SK-N-SH (cell line): Measurements from ENCODE around the gene PLD2. TPM values are rescaled to one million over a fixed set of nuclear protein-coding genes. Genes with fewer than 3 reads are reported as not detected.
A peak's percentile ranks its signal among the peaks of the same experiment; 100 is the strongest.

Source experiments
- CTCF ChIA-PET: fragments of 300-600, 350-600 bp; formaldehyde crosslinking; extraction: SDS; loops from one replicate; lab custom pipeline; 2021; lab: Yijun Ruan, JAX
- POLR2A ChIA-PET: fragments of 350-600 bp; sonication (Branson Sonifier 250); formaldehyde crosslinking; extraction: SDS; loops from one replicate; lab custom pipeline; 2020; ENCODE audit warnings: antibody characterized with exemption, inconsistent platforms; lab: Yijun Ruan, JAX
- DNase-seq: peaks from one replicate; pipeline ENCODE4 v3.0.0; 2012
- H2AFZ ChIP-seq: fragments of 200-600 bp; sonication (generic); 2 replicates; pipeline ENCODE4 v1.8.1; 2016; ENCODE audit warnings: antibody characterized with exemption, mild to moderate bottlenecking, low read depth
- H3F3A ChIP-seq: fragments of 200-600 bp; sonication (generic); replicated peaks from 2 replicates; pipeline ENCODE3; 2016; ENCODE audit warnings: antibody characterized with exemption, mild to moderate bottlenecking; ENCODE audit not compliant: insufficient read depth
- H3K27ac ChIP-seq, 2 experiments: fragments of 200-500 bp in 1 of 2; fragments of 200-600 bp in 1 of 2; sonication (Bioruptor generic) in 1 of 2; sonication (generic), shearing (Covaris generic) in 1 of 2; 2 replicates each; pipeline versions ENCODE4 v1.5.1 to v1.6.1; 2014 to 2016; ENCODE audit warnings: low read depth in 2 of 2, inconsistent platforms in 1 of 2, low read length in 1 of 2, mild to moderate bottlenecking in 1 of 2, mixed read lengths in 1 of 2
- H3K27me3 ChIP-seq: fragments of 200-600 bp; sonication (generic), shearing (Covaris generic); 2 replicates; pipeline ENCODE4 v1.6.1; 2016; ENCODE audit warnings: mixed run types; ENCODE audit not compliant: insufficient read depth
- H3K36me3 ChIP-seq, 2 experiments: fragments of 200-500 bp in 1 of 2; fragments of 200-600 bp in 1 of 2; sonication (Bioruptor generic) in 1 of 2; sonication (generic) in 1 of 2; replicated peaks in 1 of 2; 2 replicates each; pipeline versions ENCODE3 to v1.5.1; 2014 to 2016; ENCODE audit warnings: low read length in 1 of 2, mild to moderate bottlenecking in 1 of 2; ENCODE audit not compliant: insufficient read depth in 2 of 2, control insufficient read depth in 1 of 2
- H3K4me1 ChIP-seq, 2 experiments: fragments of 200-500 bp in 1 of 2; fragments of 200-600 bp in 1 of 2; sonication (Bioruptor generic) in 1 of 2; sonication (generic), shearing (Covaris generic) in 1 of 2; 2 replicates each; pipeline versions ENCODE4 v1.5.1 to v1.6.1; 2014 to 2016; ENCODE audit warnings: low read depth in 1 of 2, low read length in 1 of 2, mixed run types in 1 of 2; ENCODE audit not compliant: insufficient read depth in 2 of 2, control insufficient read depth in 1 of 2
- H3K4me2 ChIP-seq: fragments of 200-600 bp; sonication (generic), shearing (Covaris generic); 2 replicates; pipeline ENCODE4 v1.6.1; 2017; ENCODE audit warnings: mixed run types
- H3K4me3 ChIP-seq, 2 experiments: fragments of 200-500 bp in 1 of 2; fragments of 200-600 bp in 1 of 2; sonication (Bioruptor generic) in 1 of 2; sonication (generic), shearing (Covaris generic) in 1 of 2; 2 replicates each; pipeline versions ENCODE4 v1.5.1 to v1.8.1; 2014 to 2016; ENCODE audit warnings: low read depth in 2 of 2, inconsistent platforms in 1 of 2, low read length in 1 of 2, mild to moderate bottlenecking in 1 of 2, mixed read lengths in 1 of 2, moderate library complexity in 1 of 2
- H3K79me2 ChIP-seq: fragments of 200-600 bp; sonication (generic); 2 replicates; pipeline ENCODE4 v1.8.1; 2017; ENCODE audit warnings: mild to moderate bottlenecking; ENCODE audit not compliant: insufficient read depth
- H3K9ac ChIP-seq: fragments of 200-600 bp; sonication (generic); 2 replicates; pipeline ENCODE4 v1.6.1; 2017; ENCODE audit warnings: mixed run types
- H3K9me2 ChIP-seq: fragments of 200-600 bp; sonication (generic); 2 replicates; pipeline ENCODE4 v1.6.1; 2017; ENCODE audit warnings: mixed run types
- H3K9me3 ChIP-seq: fragments of 200-600 bp; sonication (generic); 2 replicates; pipeline ENCODE4 v1.6.1; 2017; ENCODE audit warnings: mixed run types, mild to moderate bottlenecking, moderate library complexity
- H4K20me1 ChIP-seq: fragments of 200-600 bp; sonication (generic); 2 replicates; pipeline ENCODE4 v1.6.1; 2017; ENCODE audit warnings: mild to moderate bottlenecking, mixed run types; ENCODE audit not compliant: insufficient read depth
- ELF1 ChIP-seq: IDR thresholded peaks from 2 replicates; pipeline ENCODE4 v1.4.0; 2012
- EZH2phosphoT487 ChIP-seq: fragments of 200-600 bp; sonication (generic); IDR thresholded peaks from 2 replicates; pipeline ENCODE4 v1.6.1; 2017; ENCODE audit warnings: low read depth, mixed run types, mild to moderate bottlenecking, antibody characterized with exemption, moderate library complexity, borderline replicate concordance
- GATA2 ChIP-seq: sonication (generic); formaldehyde crosslinking; IDR thresholded peaks from 2 replicates; pipeline ENCODE4 v1.5.0; 2020; ENCODE audit warnings: mild to moderate bottlenecking, missing genetic modification reagents
- JUND ChIP-seq: IDR thresholded peaks from 2 replicates; pipeline ENCODE4 v1.4.0; 2012
- POLR2AphosphoS5 ChIP-seq: IDR thresholded peaks from 2 replicates; pipeline ENCODE4 v1.6.1; 2012; ENCODE audit warnings: low read depth, low read length
- RFX5 ChIP-seq: IDR thresholded peaks from 2 replicates; pipeline ENCODE4 v1.6.1; 2012; ENCODE audit warnings: mild to moderate bottlenecking, improper control_type of control experiment, low read length
- RXRA ChIP-seq: IDR thresholded peaks from 2 replicates; pipeline ENCODE4 v1.4.0; 2012; ENCODE audit warnings: low read depth, mild to moderate bottlenecking, borderline replicate concordance
- SMC3 ChIP-seq: IDR thresholded peaks from 2 replicates; pipeline ENCODE4 v1.6.1; 2012; ENCODE audit warnings: low read depth, low read length, improper control_type of control experiment
- TAF1 ChIP-seq: IDR thresholded peaks from 2 replicates; pipeline ENCODE4 v1.6.1; 2012; ENCODE audit warnings: low read depth, mild to moderate bottlenecking, low read length, moderate library complexity, borderline replicate concordance
- WGBS: methylation state at CpG from one replicate; pipeline ENCODE4 v1.1.6; 2017; ENCODE audit warnings: low lambda C conversion rate; 5-methylcytosine and 5-hydroxymethylcytosine counted together
- polyA plus RNA-seq, 3 experiments: library from polyadenylated mRNA; depleted of rRNA; stranded (reverse); fragments of >200 nt; gene quantifications; 2 replicates each; pipeline ENCODE4 v1.2.3, GENCODE V29; 2012
- TF ChIP-seq, protein P1 (sequence below): IDR thresholded peaks from 2 replicates; pipeline ENCODE4 v1.4.0; 2012; ENCODE audit warnings: low read depth, borderline replicate concordance
- TF ChIP-seq, protein P2 (sequence below): fragments of 150-350 bp; IDR thresholded peaks from 2 replicates; pipeline ENCODE4 v1.6.1; 2017; ENCODE audit warnings: antibody characterized with exemption, low read length, low read depth, borderline replicate concordance
- TF ChIP-seq, protein P3 (sequence below): fragments of 200-600 bp; sonication (generic); IDR thresholded peaks from 2 replicates; pipeline ENCODE4 v1.6.1; 2017; ENCODE audit warnings: antibody characterized with exemption, mild to moderate bottlenecking, moderate library complexity

PLD2 gene
- polyA plus RNA-seq, 1 of the 3 experiments (the other 2 are of a cell fraction): 42.5 TPM

DNA sequence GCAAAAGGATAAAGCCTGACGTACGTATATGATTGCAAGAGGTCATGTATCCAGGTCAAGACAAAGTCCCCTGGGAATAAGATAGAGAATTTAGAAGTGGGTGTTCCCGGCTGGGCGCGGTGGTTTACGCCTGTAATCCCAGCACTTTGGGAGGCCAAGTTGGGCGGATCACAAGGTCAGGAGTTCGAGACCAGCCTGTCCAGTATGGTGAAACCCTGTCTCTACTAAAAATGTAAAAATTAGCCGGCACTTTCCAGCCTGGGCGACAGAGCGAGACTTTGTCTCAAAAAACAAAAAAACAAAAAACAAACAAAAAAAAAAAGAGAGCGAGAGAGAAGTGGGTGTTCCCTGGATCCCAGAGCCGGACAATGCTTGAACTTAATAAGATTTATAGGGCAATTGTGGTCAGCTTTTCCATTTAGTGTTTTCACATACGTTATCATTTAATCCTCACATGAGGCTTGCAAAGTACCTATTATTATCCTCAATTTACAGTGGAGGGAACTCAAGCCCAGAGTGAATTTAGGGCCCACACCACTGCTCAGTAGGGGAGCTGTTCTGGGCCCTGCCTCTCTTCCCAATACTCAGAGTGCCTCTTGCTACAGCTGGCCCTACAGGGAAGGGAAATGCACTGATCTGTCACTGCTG is 18.7 kb upstream of the PLD2 start:
- TF ChIP-seq POLR2AphosphoS5: no peak
- TF ChIP-seq, protein P1, sequence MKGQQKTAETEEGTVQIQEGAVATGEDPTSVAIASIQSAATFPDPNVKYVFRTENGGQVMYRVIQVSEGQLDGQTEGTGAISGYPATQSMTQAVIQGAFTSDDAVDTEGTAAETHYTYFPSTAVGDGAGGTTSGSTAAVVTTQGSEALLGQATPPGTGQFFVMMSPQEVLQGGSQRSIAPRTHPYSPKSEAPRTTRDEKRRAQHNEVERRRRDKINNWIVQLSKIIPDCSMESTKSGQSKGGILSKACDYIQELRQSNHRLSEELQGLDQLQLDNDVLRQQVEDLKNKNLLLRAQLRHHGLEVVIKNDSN: no peak
- TF ChIP-seq, protein P2, sequence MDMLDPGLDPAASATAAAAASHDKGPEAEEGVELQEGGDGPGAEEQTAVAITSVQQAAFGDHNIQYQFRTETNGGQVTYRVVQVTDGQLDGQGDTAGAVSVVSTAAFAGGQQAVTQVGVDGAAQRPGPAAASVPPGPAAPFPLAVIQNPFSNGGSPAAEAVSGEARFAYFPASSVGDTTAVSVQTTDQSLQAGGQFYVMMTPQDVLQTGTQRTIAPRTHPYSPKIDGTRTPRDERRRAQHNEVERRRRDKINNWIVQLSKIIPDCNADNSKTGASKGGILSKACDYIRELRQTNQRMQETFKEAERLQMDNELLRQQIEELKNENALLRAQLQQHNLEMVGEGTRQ: no peak
- no peak for TF ChIP-seq EZH2phosphoT487
- TF ChIP-seq ELF1: no peak
- TF ChIP-seq, protein P3, sequence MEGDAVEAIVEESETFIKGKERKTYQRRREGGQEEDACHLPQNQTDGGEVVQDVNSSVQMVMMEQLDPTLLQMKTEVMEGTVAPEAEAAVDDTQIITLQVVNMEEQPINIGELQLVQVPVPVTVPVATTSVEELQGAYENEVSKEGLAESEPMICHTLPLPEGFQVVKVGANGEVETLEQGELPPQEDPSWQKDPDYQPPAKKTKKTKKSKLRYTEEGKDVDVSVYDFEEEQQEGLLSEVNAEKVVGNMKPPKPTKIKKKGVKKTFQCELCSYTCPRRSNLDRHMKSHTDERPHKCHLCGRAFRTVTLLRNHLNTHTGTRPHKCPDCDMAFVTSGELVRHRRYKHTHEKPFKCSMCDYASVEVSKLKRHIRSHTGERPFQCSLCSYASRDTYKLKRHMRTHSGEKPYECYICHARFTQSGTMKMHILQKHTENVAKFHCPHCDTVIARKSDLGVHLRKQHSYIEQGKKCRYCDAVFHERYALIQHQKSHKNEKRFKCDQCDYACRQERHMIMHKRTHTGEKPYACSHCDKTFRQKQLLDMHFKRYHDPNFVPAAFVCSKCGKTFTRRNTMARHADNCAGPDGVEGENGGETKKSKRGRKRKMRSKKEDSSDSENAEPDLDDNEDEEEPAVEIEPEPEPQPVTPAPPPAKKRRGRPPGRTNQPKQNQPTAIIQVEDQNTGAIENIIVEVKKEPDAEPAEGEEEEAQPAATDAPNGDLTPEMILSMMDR: no peak
- TF ChIP-seq JUND: no peak
- no peak for TF ChIP-seq TAF1
- TF ChIP-seq SMC3: no peak
- no peak for TF ChIP-seq RFX5
- TF ChIP-seq GATA2 (CRISPR knock-in tag): no peak
- TF ChIP-seq RXRA: no peak
- no peaks in the 10 kb centered on the region for H3K79me2 ChIP-seq
- H3K9me2 ChIP-seq: no peaks in the 10 kb centered on the region

More for the DNA sequence above, 18.7 kb upstream of the PLD2 start:
- ChIA-PET POLR2A (interaction anchor here (1.0 kb wide), 1 partner anchor 32 kb away, joined by 3 read pairs; no protein-coding TSS in a partner anchor), CTCF (interaction anchor here (1.1 to 10.5 kb wide), 9 partner anchors 9 to 122 kb away, joined by 3 to 235 read pairs (median 7); partner anchors contain the start of genes ARRB2, C17orf107, CHRNE and MED11)
- H3K4me2 ChIP-seq: peak overlapping the region; percentile 99
- no peak overlapping the region for H3K4me3 ChIP-seq
- H3K9me3 ChIP-seq: no peaks in the 10 kb centered on the region
- H4K20me1 ChIP-seq: no peaks in the 10 kb centered on the region
- WGBS: 95% methylated on average over 14 of the region's 14 CpGs
- H3K9ac ChIP-seq: no peak overlapping the region
- H3K27ac ChIP-seq: no peak overlapping the region
- peaks cover 5% of the 10 kb centered on the region for H3F3A ChIP-seq
- DNase-seq: no peak
- no peaks in the 10 kb centered on the region for H3K36me3 ChIP-seq
- peaks cover 11% of the 10 kb centered on the region; the same call in 1 of the 2 replicates for H3K27me3 ChIP-seq
- H3K4me1 ChIP-seq: peaks cover 8 to 19% of the 10 kb centered on the region in 2 experiments; a peak in 2 of 4 replicates
- H2AFZ ChIP-seq: no peak overlapping the region
